Ishikawa (cell line): ENCODE measurements around the gene PRRG4.

ENCODE experiments used
- CEBPB ChIP-seq: IDR thresholded peaks from 2 replicates; pipeline ENCODE4 v1.6.1; 2012
- CREB1 ChIP-seq: IDR thresholded peaks from 2 replicates; pipeline ENCODE4 v1.6.1; 2012; ENCODE audit warnings: low read depth
- EGR1 ChIP-seq: IDR thresholded peaks from 2 replicates; pipeline ENCODE4 v1.6.1; 2012
- EP300 ChIP-seq: IDR thresholded peaks from 2 replicates; pipeline ENCODE4 v1.6.1; 2012; ENCODE audit warnings: borderline replicate concordance
- FOXM1 ChIP-seq: IDR thresholded peaks from 2 replicates; pipeline ENCODE4 v1.6.1; 2012; ENCODE audit warnings: low read depth, borderline replicate concordance
- MAX ChIP-seq: IDR thresholded peaks from 2 replicates; pipeline ENCODE4 v1.6.1; 2012
- NFIC ChIP-seq: IDR thresholded peaks from 2 replicates; pipeline ENCODE4 v1.6.1; 2012
- RAD21 ChIP-seq: IDR thresholded peaks from 2 replicates; pipeline ENCODE4 v1.6.1; 2012; ENCODE audit warnings: low read depth
- REST ChIP-seq: IDR thresholded peaks from 2 replicates; pipeline ENCODE4 v1.6.1; 2012; ENCODE audit warnings: low read depth, mild to moderate bottlenecking
- TAF1 ChIP-seq: IDR thresholded peaks from 2 replicates; pipeline ENCODE4 v1.6.1; 2012; ENCODE audit warnings: low read depth, mild to moderate bottlenecking
- TCF12 ChIP-seq: IDR thresholded peaks from 2 replicates; pipeline ENCODE4 v1.6.1; 2012; ENCODE audit warnings: low read depth
- TEAD4 ChIP-seq: IDR thresholded peaks from 2 replicates; pipeline ENCODE4 v1.6.1; 2012
- USF1 ChIP-seq: IDR thresholded peaks from 2 replicates; pipeline ENCODE4 v1.6.1; 2012
- YY1 ChIP-seq: IDR thresholded peaks from 2 replicates; pipeline ENCODE4 v1.6.1; 2012; ENCODE audit warnings: low read depth
- ZBTB7A ChIP-seq: IDR thresholded peaks from 2 replicates; pipeline ENCODE4 v1.6.1; 2012; ENCODE audit warnings: low read depth

The PRRG4 gene

GRCh38 chr11:32870676-32871075 is 40.9 kb downstream of the PRRG4 start:
- no peak for TF ChIP-seq CREB1
- TF ChIP-seq EGR1: no peak
- peak; percentile 47; the same call in 1 of the 2 replicates for TF ChIP-seq RAD21
- TF ChIP-seq MAX: no peak

GRCh38 chr11:32874132-32874531 is 44.4 kb downstream of the PRRG4 start:
- TF ChIP-seq EGR1 (no peak), CEBPB (no peak)

GRCh38 chr11:32881286-32881685 is 51.6 kb downstream of the PRRG4 start:
- no peak for TF ChIP-seq MAX
- no peak for TF ChIP-seq YY1
- TF ChIP-seq EP300: no peak
- no peak for TF ChIP-seq NFIC
- TF ChIP-seq TEAD4: no peak
- no peak for TF ChIP-seq EGR1
- TF ChIP-seq TAF1: no peak
- no peak for TF ChIP-seq USF1
- TF ChIP-seq REST: no peak
- no peak for TF ChIP-seq ZBTB7A
- no peak for TF ChIP-seq FOXM1
- TF ChIP-seq RAD21: no peak
- TF ChIP-seq CREB1: no peak
- no peak for TF ChIP-seq TCF12

- no peak for TF ChIP-seq CREB1
- TF ChIP-seq TEAD4: no peak
- TF ChIP-seq MAX: no peak
Observed at GRCh38 chr11:32883421-32883820, 53.7 kb downstream of the PRRG4 start.

GRCh38 chr11:32884023-32884422 is 54.3 kb downstream of the PRRG4 start:
- no peak for TF ChIP-seq TAF1
- TF ChIP-seq REST: no peak
- TF ChIP-seq EGR1: no peak
- no peak for TF ChIP-seq CEBPB
- no peak for TF ChIP-seq MAX
- TF ChIP-seq TEAD4: no peak
- TF ChIP-seq EP300: no peak
- TF ChIP-seq RAD21: no peak
- TF ChIP-seq CREB1: no peak

GRCh38 chr11:32884770-32885384 is 55.1 kb downstream of the PRRG4 start:
- no peak for TF ChIP-seq EP300
- peak; percentile 42 for TF ChIP-seq RAD21

- no peak for TF ChIP-seq CEBPB
- no peak for TF ChIP-seq EP300
- no peak for TF ChIP-seq YY1
- no peak for TF ChIP-seq USF1
- no peak for TF ChIP-seq ZBTB7A
- TF ChIP-seq NFIC: no peak
- TF ChIP-seq TAF1: no peak
- TF ChIP-seq FOXM1: no peak
- TF ChIP-seq RAD21: no peak
- TF ChIP-seq TCF12: no peak
- TF ChIP-seq REST: no peak
- TF ChIP-seq EGR1: no peak
- TF ChIP-seq TEAD4: no peak
- no peak for TF ChIP-seq MAX
- no peak for TF ChIP-seq CREB1
Observed at GRCh38 chr11:32885556-32885955, 55.8 kb downstream of the PRRG4 start.
